CD4-positive, alpha-beta T cell treated with Interleukin-2 at 100 ng/mL for 4 hours (primary cell): ENCODE data around the gene MKNK1.
A peak's percentile ranks its signal among the peaks of the same experiment; 100 is the strongest.
"Not testable (repeated sequence)": the region's sequence is repeated elsewhere in the genome, so short reads cannot be mapped to it uniquely, and the experiment has no call there.

ENCODE experiments used
- DNase-seq: peaks from one replicate; pipeline ENCODE4 v3.0.0-alpha.2; 2020; ENCODE audit warnings: low spot score

MKNK1 gene

DNA sequence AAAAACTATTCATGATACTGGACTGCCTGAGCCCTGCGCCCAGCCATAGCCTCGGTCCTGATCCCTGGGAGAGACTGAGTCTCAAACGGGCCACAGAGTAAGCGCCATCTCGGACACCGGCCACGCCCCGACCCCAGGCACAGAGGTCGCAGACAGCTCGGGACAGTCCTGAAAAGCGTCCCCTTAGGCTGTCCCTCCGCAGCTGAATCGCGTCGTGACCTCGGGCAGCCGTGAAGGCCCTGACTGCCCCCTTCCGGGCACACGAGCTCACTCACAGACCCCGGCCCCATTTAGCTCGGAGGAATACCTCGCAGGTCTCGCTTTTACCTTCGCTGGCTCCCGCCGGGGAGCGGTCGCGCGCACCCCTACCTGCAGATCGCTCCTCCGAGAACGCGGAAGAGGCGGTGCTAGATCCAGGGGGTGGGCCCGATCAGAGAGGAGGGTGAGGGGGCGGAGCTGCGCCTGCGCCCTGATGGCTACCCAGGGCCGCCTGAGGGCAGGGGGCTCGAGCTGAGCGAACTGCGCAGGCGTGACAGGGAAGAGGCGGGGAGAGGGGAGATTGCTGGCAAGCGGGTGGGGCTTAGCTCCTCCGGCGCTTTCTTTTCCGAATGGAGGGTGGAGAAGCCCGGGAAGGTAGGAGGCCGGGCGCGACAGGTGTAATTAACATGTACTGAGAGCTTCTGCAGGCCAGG, at the start of gene MKNK1:
MKNK1 (minus strand) TSS at position 411 of the 692 bp plus-strand sequence. CDS start 20,941 bp downstream, outside the sequence.
- peak; percentile 98 for DNase-seq

- no peak for DNase-seq
These were observed 49.4 kb upstream of the MKNK1 start for GRCh38 chr1:46653405-46653958.

GRCh38 chr1:46652321-46653100, 48.4 kb upstream of the MKNK1 start:
- DNase-seq = no peak

GRCh38 chr1:46651152-46651551, 47.1 kb upstream of the MKNK1 start:
- not testable (repeated sequence) for DNase-seq

GRCh38 chr1:46650491-46650890, 46.4 kb upstream of the MKNK1 start:
- no peak for DNase-seq

DNA sequence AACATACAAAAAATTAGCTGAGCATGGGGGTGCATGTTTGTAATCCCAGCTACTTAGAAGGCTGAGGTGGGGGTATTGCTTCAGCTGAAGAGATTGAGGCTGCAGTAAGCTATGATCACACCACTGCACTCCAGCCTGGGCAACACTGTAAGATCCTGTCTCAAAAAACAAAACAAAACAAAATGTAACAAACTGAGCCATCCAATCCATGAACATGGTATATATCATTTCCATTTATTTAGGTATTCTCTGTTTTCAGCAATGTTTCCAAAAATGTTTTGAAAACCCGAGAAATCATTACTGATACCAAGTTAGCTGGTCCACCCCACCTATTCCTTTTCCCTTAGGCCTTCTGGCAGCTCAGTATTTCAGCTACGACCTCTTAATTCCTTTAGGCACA, 45.7 kb upstream of the MKNK1 start:
- no peak for DNase-seq

DNA sequence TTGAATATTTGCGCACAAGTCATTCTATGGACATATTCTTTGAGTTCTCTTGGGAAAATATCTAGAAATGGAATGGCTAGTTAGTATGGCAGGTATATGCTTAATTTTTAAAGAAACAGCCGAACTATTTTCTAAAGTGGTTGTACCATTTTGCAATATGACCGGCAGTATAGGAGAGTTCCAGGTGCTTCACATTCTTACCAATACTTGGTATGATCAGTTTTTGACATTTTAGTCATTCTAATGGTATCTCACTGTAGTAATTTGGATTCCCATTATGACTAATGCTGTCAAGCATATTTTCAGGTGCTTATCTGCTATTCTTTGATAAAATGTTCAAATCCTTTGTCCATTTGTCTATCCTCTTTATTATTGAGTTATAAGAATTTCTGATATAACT, 43.5 kb upstream of the MKNK1 start:
- DNase-seq = no peak

- DNase-seq = no peak
These were observed 42.8 kb upstream of the MKNK1 start for GRCh38 chr1:46646844-46647243.

DNA sequence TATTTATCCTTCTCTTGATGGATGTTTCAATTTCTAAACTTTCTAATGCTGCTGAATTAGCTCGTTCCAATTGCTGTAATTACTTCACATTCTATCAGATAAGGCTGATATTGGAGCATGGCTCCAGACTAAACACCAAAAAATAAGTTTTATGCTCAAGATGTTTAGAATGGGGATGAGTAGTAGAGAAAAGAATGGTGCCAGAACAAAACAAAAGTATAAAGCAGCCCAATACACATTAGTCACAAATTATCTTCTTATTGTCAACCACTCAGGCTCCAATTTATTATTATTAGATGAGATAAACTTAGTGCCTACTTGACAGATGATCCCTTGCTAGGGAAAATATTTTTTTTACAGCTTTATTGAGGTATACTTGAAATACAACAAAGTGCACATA, 42.3 kb upstream of the MKNK1 start:
- DNase-seq = no peak

DNA sequence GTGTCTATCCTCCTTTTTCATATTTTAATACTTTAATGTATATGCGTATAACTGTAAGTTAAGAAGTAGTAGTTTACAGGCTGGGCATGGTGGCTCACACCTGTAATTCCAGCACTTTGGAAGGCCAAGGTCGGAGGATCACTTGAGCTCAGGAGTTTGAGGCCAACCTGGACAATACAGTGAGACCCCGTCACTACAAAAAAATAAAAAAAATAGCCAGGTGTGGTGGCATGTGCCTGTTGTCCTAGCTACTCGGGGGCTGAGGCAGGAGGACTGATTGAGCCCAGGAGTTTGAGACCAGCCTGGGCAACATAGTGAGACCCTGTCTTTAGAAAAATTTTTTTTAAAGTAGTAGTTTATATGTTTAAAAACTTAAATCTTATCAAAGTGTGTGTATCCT, 41.7 kb upstream of the MKNK1 start:
- no peak for DNase-seq

GRCh38 chr1:46643368-46643775, 39.3 kb upstream of the MKNK1 start:
- DNase-seq = no peak

DNA sequence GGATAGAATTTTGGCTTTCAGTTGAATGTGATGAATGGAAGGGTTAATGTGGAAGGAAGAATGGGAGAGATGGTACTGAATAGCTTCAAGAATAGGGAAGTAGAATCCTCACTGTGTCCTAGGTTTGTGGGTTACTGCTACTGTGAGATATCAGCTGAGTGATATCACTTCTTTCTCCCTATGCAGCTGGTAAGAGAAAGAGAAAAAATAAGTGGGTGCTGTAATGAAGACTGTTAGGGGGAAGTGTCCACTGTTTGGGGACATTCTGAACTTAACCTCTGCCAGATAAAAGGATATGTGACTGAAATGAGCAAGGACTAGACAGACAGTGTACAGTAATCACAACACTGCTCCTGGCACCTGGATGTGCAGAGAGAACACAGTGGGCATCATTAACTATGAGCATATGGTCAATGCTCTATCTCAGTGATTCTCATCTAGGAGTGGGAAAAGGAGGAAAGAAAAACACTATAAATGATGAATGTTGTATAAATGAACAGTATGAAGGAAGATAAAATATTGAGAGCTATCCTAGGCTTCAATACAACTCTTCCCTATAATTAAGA, 38.1 kb upstream of the MKNK1 start:
- no peak for DNase-seq

- DNase-seq = no peak
These were observed 35.5 kb upstream of the MKNK1 start for GRCh38 chr1:46639547-46639946.

DNA sequence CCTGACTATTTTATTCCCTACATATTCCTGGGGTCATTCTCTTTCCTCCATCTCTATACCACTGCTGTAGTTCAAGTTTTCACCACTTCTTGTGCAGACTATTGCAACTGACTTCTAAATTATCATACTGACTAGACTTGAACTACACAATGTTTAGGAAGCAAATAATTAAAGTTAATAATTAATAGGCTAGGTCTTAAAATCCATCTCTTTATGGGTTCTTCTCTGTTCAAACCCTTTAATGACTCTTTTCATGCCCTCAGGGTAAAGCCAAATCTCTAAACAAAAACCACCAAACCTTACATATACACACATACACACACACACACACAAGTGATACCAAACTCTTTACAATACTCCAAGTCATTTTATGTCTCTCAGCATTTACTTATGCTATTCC, 34.9 kb upstream of the MKNK1 start:
- DNase-seq = no peak

DNA sequence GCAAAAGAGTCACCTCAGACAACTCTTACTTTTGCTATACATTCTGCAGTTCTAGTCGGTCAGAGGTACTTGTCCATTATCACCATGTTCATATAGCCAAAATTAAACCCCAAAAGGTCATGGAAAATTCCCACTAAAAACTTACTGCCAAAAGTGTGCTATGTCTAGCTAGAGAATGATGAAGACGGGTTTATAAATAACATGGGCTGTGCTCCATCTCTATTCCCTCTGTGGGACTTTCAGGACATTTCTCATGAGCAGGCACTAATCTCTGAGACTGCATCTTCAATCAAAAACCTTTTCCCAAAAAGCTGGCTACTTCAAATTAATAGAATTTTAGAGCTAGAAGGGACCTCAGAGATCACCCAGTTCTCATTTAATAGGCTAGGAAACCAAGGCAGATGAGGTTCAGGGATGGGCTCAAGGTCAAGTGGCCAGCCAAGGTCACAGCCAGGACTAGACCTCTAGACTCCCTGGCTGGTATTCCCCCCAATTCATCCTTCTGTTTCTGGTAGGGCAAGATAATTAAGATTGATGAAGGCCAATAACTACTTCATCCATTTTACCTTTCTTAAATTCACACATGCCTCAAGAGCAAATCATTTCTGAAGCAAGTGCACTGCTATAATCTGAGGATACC, 33.5 kb upstream of the MKNK1 start:
- no peak for DNase-seq

DNA sequence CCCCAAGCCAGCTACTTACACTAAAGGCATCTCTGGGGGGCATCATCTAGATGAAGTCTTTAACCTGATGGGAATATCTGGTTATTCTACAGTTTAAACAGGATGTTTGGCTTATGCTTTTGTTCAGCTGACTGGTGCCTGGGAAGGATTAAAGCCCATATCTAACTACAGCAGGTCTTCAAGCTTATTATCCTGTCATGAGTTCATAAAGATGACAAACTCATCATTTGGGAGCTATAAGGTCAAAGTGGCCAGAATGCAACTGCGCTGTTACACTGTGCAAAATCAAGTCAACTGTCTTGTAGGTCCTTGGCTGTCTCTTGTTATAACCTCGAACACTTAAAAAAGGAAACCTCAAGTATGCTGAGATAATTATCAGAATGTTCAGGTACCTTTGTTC, 31.1 kb upstream of the MKNK1 start:
- no peak for DNase-seq

DNA sequence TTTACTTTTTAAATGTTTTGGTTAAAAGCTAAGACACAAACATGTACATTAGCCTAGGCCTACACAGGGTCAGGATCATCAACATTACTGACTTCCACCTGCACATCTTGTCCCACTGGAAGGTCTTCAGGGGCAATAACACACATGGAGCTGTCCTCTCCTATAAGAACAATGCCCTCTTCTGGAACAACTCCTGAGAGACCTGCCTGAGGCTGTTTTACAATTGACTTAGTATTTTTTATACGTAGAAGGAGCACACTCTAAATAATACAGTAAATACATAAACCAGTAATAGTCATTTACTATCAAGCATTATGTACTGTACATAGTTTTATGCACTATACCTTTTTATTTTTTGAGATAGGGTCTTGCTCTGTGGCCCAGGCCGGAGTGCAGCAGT, 26.7 kb upstream of the MKNK1 start:
- no peak for DNase-seq

DNA sequence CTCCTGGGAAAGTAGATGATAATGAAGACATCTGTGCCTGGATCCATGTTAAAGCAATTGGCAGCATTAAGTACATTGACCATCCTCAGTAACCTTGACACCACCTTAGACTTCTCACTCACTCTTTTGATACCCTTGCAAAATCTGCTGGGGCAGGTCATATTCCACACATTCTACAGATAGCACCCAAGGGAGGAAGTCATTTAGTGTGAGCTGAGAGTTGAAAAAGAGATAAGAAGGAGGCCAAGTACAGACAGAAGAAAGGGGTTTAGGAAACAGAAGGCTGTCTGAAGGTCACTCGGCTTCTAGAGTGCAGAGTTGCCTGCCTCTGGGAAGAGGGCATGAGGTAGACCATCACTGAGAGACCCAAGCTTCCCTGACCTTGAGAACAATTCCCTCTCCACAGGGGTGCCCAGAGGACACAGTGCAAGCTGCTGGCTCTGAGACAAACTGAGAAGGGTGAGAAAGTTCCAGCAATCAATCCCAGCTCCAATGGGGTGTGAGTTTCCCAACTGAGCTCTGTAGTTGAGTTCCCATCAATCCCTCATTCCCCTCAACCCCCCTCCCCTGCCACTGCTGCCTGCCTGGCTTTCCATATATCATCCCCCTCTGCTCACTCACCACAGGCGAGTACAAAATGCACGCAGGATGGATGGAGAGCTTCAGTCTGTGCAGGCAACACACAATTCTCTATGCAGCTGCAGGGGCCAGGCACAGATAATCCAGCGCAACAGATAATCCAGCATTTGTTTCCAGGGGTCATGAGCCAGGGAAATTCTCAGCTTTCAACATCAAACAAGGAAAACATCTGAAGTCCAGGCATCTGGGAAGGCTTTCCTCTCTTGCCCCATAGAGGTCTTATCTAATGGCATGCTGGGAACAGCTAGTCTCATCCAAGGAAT, 19.9 kb upstream of the MKNK1 start:
- DNase-seq = no peak

DNA sequence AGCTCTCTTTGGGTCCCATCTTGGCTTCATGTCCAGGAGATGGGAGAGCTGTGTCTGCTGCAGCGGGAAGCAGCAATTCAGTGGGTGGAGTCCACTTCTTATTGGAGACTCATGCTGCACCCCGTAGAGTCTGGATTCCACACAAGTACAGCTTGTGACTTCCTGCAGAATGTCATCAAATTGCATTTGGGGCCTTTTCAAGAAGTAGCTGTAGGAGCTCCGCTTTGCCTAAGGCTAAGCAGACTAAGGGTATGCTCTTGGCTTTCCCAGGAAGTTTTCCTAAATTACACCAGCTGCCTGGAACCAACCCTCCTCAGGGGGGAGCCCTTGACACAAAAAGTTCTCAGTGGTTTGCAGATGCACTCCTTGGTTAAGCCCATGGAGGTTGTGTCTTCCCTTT, 18.3 kb upstream of the MKNK1 start:
- no peak for DNase-seq

DNA sequence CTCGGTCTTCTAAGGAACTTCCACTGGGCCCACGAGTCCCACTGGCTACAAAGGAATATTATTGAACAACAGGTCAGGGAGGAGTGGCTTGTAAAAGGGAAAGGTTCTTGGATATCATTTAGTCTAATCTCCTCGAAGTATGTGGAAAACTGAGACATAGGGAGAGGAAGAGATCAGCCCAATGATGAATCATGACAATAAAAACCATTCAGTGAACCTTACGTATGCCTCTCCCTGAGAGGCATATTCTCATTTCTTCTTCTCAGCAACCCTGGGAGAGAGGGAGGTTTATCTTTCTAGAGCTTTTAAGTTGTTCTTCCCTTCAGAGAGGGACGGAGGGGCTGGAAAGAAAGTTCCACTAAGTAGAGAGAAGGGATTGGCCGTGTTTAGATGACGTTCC, 17.9 kb upstream of the MKNK1 start:
- no peak for DNase-seq

DNA sequence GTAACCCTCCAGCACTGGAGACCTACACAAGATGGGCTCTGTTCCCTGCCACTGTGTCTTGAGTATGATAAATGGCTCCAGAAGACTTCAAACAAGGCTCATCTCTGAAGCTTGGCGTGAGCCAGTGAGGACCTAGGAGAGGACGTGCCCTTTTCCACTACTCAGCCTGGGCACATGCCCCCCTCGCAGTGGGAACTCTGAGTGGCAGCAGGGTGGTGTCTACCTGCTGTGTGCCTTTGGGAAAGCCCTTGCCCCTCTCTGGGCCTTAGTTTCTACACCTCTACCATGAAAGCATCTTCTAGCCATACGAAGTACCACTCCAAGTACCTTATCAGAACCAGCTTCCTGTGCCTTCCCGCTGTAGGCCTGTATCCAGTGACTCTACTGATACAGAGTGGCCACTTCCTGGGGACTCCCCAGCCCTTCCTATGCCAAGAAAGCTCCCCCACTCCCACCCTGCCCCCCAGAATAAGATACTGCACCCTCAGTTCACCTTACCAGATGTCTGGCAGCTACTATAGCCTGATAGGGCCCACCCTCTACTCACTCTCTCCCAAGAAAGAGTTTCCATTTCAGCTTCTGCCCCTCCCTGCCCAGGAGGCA, 15.7 kb upstream of the MKNK1 start:
- no peak for DNase-seq
